Measurements from ENCODE around the gene APLP1. TPM values are rescaled to one million over a fixed set of nuclear protein-coding genes. Genes with fewer than 3 reads are reported as not detected.

The APLP1 gene
- total RNA-seq, 1 experiment from 2014 or later, result 15.5 TPM

DNA sequence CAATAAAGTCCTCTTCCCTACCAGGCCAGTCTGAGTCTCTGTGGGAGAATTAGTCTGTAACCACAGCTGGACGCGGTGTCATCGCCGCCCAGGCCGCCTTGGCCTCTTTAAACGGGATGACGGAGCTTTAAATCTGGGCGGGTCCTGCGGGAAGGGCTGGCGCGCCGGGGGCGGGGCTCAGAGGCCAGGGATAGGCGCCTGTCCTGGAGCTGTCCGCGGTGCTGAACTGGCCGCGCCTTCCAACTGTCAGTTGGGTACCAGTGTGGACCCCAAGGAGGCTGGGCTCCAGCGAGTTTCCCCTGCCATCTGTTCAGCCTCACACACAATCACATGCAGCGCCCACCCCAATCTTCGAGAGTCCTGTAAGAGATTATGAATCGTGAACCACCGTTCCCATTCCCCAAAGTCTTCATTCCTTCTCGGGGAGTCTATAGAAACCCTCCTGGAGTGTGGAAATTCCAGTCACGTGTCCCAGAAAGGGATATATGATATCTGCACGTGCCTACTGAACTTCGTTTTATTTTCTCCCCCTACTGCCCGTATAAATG lies 11.5 kb downstream of the APLP1 start (continued):
- TF ChIP-seq, protein P1, sequence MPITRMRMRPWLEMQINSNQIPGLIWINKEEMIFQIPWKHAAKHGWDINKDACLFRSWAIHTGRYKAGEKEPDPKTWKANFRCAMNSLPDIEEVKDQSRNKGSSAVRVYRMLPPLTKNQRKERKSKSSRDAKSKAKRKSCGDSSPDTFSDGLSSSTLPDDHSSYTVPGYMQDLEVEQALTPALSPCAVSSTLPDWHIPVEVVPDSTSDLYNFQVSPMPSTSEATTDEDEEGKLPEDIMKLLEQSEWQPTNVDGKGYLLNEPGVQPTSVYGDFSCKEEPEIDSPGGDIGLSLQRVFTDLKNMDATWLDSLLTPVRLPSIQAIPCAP (CRISPR knock-in tag; IDR thresholded peaks at IDR 0.05), result peak; percentile 81; the same call in 1 of the 2 replicates
- TF ChIP-seq NR3C1 (CRISPR knock-in tag; conservative IDR thresholded peaks at IDR 0.05; ENCODE audit: low read depth) (no peak), TP53 (CRISPR knock-in tag; IDR thresholded peaks at IDR 0.05) (peak; percentile 68; the same call in 1 of the 2 replicates), FOXP1 (CRISPR knock-in tag; IDR thresholded peaks at IDR 0.05; ENCODE audit: borderline replicate concordance) (peak; percentile 94; the same call in 1 of the 2 replicates), ZNF423 (CRISPR knock-in tag; IDR thresholded peaks at IDR 0.05) (no peak), JAZF1 (CRISPR knock-in tag; IDR thresholded peaks at IDR 0.05) (no peak), GTF2I (CRISPR knock-in tag; conservative IDR thresholded peaks at IDR 0.05) (no peak), CBFB (CRISPR knock-in tag; IDR thresholded peaks at IDR 0.05; ENCODE audit: low read depth) (no peak)
- TF ChIP-seq, protein P2, sequence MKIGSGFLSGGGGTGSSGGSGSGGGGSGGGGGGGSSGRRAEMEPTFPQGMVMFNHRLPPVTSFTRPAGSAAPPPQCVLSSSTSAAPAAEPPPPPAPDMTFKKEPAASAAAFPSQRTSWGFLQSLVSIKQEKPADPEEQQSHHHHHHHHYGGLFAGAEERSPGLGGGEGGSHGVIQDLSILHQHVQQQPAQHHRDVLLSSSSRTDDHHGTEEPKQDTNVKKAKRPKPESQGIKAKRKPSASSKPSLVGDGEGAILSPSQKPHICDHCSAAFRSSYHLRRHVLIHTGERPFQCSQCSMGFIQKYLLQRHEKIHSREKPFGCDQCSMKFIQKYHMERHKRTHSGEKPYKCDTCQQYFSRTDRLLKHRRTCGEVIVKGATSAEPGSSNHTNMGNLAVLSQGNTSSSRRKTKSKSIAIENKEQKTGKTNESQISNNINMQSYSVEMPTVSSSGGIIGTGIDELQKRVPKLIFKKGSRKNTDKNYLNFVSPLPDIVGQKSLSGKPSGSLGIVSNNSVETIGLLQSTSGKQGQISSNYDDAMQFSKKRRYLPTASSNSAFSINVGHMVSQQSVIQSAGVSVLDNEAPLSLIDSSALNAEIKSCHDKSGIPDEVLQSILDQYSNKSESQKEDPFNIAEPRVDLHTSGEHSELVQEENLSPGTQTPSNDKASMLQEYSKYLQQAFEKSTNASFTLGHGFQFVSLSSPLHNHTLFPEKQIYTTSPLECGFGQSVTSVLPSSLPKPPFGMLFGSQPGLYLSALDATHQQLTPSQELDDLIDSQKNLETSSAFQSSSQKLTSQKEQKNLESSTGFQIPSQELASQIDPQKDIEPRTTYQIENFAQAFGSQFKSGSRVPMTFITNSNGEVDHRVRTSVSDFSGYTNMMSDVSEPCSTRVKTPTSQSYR (CRISPR knock-in tag; IDR thresholded peaks at IDR 0.05), result no peak
- TF ChIP-seq, protein P3, sequence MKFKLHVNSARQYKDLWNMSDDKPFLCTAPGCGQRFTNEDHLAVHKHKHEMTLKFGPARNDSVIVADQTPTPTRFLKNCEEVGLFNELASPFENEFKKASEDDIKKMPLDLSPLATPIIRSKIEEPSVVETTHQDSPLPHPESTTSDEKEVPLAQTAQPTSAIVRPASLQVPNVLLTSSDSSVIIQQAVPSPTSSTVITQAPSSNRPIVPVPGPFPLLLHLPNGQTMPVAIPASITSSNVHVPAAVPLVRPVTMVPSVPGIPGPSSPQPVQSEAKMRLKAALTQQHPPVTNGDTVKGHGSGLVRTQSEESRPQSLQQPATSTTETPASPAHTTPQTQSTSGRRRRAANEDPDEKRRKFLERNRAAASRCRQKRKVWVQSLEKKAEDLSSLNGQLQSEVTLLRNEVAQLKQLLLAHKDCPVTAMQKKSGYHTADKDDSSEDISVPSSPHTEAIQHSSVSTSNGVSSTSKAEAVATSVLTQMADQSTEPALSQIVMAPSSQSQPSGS (CRISPR knock-in tag; IDR thresholded peaks at IDR 0.05; ENCODE audit: borderline replicate concordance, low read depth), result no peak
- TF ChIP-seq, protein P4, sequence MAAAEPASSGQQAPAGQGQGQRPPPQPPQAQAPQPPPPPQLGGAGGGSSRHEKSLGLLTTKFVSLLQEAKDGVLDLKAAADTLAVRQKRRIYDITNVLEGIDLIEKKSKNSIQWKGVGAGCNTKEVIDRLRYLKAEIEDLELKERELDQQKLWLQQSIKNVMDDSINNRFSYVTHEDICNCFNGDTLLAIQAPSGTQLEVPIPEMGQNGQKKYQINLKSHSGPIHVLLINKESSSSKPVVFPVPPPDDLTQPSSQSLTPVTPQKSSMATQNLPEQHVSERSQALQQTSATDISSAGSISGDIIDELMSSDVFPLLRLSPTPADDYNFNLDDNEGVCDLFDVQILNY (CRISPR knock-in tag; IDR thresholded peaks at IDR 0.05), result peak; percentile 90
- TF ChIP-seq, protein P5, sequence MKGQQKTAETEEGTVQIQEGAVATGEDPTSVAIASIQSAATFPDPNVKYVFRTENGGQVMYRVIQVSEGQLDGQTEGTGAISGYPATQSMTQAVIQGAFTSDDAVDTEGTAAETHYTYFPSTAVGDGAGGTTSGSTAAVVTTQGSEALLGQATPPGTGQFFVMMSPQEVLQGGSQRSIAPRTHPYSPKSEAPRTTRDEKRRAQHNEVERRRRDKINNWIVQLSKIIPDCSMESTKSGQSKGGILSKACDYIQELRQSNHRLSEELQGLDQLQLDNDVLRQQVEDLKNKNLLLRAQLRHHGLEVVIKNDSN (CRISPR knock-in tag; IDR thresholded peaks at IDR 0.05), result peak; percentile 65
- TF ChIP-seq, protein P6, sequence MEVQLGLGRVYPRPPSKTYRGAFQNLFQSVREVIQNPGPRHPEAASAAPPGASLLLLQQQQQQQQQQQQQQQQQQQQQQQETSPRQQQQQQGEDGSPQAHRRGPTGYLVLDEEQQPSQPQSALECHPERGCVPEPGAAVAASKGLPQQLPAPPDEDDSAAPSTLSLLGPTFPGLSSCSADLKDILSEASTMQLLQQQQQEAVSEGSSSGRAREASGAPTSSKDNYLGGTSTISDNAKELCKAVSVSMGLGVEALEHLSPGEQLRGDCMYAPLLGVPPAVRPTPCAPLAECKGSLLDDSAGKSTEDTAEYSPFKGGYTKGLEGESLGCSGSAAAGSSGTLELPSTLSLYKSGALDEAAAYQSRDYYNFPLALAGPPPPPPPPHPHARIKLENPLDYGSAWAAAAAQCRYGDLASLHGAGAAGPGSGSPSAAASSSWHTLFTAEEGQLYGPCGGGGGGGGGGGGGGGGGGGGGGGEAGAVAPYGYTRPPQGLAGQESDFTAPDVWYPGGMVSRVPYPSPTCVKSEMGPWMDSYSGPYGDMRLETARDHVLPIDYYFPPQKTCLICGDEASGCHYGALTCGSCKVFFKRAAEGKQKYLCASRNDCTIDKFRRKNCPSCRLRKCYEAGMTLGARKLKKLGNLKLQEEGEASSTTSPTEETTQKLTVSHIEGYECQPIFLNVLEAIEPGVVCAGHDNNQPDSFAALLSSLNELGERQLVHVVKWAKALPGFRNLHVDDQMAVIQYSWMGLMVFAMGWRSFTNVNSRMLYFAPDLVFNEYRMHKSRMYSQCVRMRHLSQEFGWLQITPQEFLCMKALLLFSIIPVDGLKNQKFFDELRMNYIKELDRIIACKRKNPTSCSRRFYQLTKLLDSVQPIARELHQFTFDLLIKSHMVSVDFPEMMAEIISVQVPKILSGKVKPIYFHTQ (CRISPR knock-in tag; IDR thresholded peaks at IDR 0.05), result no peak
- TF ChIP-seq, protein P7, sequence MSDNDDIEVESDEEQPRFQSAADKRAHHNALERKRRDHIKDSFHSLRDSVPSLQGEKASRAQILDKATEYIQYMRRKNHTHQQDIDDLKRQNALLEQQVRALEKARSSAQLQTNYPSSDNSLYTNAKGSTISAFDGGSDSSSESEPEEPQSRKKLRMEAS (CRISPR knock-in tag; IDR thresholded peaks at IDR 0.05), result peak; percentile 62; the same call in 1 of the 2 replicates
- TF ChIP-seq, protein P8, sequence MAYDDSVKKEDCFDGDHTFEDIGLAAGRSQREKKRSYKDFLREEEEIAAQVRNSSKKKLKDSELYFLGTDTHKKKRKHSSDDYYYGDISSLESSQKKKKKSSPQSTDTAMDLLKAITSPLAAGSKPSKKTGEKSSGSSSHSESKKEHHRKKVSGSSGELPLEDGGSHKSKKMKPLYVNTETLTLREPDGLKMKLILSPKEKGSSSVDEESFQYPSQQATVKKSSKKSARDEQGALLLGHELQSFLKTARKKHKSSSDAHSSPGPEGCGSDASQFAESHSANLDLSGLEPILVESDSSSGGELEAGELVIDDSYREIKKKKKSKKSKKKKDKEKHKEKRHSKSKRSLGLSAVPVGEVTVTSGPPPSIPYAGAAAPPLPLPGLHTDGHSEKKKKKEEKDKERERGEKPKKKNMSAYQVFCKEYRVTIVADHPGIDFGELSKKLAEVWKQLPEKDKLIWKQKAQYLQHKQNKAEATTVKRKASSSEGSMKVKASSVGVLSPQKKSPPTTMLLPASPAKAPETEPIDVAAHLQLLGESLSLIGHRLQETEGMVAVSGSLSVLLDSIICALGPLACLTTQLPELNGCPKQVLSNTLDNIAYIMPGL (CRISPR knock-in tag; IDR thresholded peaks at IDR 0.05), result peak; percentile 57
- TF ChIP-seq, protein P9, sequence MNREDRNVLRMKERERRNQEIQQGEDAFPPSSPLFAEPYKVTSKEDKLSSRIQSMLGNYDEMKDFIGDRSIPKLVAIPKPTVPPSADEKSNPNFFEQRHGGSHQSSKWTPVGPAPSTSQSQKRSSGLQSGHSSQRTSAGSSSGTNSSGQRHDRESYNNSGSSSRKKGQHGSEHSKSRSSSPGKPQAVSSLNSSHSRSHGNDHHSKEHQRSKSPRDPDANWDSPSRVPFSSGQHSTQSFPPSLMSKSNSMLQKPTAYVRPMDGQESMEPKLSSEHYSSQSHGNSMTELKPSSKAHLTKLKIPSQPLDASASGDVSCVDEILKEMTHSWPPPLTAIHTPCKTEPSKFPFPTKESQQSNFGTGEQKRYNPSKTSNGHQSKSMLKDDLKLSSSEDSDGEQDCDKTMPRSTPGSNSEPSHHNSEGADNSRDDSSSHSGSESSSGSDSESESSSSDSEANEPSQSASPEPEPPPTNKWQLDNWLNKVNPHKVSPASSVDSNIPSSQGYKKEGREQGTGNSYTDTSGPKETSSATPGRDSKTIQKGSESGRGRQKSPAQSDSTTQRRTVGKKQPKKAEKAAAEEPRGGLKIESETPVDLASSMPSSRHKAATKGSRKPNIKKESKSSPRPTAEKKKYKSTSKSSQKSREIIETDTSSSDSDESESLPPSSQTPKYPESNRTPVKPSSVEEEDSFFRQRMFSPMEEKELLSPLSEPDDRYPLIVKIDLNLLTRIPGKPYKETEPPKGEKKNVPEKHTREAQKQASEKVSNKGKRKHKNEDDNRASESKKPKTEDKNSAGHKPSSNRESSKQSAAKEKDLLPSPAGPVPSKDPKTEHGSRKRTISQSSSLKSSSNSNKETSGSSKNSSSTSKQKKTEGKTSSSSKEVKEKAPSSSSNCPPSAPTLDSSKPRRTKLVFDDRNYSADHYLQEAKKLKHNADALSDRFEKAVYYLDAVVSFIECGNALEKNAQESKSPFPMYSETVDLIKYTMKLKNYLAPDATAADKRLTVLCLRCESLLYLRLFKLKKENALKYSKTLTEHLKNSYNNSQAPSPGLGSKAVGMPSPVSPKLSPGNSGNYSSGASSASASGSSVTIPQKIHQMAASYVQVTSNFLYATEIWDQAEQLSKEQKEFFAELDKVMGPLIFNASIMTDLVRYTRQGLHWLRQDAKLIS (CRISPR knock-in tag; IDR thresholded peaks at IDR 0.05; ENCODE audit: borderline replicate concordance), result no peak
- TF ChIP-seq, protein P10, sequence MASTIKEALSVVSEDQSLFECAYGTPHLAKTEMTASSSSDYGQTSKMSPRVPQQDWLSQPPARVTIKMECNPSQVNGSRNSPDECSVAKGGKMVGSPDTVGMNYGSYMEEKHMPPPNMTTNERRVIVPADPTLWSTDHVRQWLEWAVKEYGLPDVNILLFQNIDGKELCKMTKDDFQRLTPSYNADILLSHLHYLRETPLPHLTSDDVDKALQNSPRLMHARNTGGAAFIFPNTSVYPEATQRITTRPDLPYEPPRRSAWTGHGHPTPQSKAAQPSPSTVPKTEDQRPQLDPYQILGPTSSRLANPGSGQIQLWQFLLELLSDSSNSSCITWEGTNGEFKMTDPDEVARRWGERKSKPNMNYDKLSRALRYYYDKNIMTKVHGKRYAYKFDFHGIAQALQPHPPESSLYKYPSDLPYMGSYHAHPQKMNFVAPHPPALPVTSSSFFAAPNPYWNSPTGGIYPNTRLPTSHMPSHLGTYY (CRISPR knock-in tag; IDR thresholded peaks at IDR 0.05), result no peak
- TF ChIP-seq, protein P11, sequence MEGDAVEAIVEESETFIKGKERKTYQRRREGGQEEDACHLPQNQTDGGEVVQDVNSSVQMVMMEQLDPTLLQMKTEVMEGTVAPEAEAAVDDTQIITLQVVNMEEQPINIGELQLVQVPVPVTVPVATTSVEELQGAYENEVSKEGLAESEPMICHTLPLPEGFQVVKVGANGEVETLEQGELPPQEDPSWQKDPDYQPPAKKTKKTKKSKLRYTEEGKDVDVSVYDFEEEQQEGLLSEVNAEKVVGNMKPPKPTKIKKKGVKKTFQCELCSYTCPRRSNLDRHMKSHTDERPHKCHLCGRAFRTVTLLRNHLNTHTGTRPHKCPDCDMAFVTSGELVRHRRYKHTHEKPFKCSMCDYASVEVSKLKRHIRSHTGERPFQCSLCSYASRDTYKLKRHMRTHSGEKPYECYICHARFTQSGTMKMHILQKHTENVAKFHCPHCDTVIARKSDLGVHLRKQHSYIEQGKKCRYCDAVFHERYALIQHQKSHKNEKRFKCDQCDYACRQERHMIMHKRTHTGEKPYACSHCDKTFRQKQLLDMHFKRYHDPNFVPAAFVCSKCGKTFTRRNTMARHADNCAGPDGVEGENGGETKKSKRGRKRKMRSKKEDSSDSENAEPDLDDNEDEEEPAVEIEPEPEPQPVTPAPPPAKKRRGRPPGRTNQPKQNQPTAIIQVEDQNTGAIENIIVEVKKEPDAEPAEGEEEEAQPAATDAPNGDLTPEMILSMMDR (IDR thresholded peaks at IDR 0.05), result no peak

Measured in WTC11 (cell line).